Fibroblast of peridontal ligament (primary cell): ENCODE data around the gene C1GALT1.

Experiments
- DNase-seq: peaks from one replicate; pipeline ENCODE4 v3.0.0-alpha.2; 2010; ENCODE audit errors: extremely low read depth

The C1GALT1 gene

DNA sequence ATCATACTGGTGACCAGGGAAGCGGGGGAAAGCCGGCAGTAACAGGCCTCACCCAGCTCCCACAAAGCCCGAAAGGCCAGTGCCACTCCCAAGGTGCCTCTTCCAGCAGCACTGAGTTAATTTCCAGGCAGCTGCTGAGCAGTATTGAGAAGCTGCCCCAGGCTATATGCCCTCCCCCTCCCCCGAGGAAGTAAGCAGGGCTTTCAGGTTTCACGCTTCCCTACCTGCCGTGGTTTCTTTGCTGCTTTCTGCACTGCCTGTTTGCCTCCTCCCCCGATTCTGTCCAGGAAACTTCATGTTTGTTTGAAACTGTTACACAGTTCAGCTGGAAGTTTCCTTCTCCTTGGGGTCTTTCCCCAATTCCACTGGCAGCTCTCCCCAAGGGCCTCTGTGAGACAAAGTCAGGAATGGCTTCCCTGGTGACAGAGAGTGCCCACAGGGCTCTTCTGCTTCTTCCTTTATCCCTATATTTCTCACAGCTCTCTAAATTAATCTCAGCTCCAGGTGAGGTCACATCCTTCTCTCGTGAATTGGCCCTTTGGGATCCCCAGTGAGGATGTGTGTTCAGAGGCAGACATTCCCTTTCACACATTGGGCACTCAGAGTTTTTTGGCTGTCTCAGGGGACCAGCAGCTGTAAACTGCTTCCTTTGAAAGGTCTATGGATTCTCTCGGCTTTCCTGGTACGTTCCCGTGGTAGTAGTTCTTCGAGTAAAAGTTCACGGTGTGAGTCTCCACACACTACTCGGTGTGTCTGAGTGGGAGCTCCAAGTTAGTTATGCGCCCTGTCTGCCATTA lies 19.4 kb downstream of the C1GALT1 start:
- no peak for DNase-seq

DNA sequence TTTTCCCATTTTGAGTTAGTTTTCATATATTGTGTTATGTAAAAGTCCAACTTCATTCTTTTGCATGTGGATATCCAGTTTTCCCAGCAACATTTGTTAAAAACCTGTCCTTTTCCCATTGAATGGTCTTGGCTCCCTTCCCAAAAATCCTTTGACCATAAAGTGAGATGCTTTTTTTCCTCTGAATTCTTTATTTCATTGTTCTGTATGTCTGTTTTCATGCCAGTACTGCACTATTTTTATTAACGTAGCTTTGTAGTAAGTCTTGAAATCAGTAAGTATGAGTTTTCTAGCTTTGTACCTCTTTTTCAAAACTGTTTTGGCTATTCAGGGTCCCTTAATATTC lies 20.0 kb downstream of the C1GALT1 start:
- no peak for DNase-seq

DNA sequence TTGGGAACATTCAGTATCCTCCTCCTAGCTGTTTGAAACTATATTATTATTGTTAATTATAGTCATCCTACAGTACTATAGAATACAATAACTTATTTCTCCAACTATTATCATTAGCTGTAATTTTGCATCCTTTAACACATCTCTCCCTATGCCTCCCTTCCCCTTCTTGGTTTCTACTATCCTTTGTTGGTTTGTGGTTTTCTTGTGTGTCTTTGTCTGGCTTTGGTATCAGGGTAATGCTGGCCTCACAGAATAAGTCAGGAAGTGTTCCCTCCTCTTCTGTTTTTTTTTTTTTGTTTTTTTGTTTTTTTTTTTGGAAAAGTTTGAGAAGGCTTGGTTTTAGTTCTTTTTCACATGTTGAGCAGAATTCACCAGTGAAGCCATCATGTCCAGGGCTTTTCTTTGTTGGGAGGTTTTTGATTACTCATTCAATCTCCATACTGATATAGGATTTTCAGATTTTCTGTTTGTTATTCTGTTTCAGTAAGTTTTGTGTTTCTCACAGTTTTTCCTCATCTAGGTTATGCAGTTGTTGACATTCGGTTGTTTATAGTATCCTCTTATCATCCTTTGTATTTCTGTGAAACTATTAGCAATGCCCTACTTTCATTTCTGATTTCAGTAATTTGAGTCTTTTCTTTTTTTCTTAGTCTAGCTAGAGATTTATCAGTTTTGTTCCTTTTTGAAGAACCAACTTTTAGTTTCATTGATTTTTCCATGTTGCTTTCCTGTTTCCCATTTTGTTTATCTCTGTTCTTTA lies 21.6 kb downstream of the C1GALT1 start:
- DNase-seq = no peak

DNA sequence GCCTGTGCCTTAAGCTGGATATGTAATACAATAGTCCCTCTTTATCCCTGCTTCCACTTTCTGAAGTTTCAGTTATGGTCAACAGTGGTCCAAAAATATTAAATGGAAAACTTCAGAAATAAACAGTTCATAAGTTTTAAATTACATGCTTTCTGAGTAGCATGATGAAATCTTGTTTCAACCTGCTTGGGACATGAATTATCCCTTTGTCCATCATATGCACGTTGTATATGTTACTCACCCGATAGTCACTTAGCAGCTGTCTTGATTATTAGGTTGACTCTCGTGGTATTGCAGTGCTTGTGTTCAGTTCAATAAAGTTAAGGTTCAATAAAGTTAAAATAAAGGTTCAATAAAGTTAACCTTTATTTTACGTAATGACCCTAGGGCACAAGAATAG lies 25.5 kb downstream of the C1GALT1 start:
- peak; percentile 27 for DNase-seq

DNA sequence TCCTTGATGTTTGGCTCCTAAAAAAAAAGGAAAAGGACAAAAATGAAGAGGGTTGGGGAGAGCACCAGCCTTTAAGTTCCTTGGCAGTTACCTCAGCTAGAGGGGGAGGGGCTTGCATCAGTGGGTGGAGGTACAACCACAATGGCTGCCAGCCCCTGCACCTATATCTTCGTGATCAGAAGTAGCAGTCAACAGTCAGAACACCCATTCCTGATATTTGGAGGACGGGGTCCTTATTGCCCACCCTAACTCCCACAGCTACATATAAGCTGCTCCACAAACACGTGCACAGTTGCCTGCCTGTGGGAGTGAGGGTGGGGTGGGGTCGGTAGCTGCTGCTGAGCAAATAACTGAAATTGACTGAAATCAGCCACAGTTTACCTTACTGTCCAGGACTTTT lies 26.2 kb downstream of the C1GALT1 start:
- DNase-seq = no peak

DNA sequence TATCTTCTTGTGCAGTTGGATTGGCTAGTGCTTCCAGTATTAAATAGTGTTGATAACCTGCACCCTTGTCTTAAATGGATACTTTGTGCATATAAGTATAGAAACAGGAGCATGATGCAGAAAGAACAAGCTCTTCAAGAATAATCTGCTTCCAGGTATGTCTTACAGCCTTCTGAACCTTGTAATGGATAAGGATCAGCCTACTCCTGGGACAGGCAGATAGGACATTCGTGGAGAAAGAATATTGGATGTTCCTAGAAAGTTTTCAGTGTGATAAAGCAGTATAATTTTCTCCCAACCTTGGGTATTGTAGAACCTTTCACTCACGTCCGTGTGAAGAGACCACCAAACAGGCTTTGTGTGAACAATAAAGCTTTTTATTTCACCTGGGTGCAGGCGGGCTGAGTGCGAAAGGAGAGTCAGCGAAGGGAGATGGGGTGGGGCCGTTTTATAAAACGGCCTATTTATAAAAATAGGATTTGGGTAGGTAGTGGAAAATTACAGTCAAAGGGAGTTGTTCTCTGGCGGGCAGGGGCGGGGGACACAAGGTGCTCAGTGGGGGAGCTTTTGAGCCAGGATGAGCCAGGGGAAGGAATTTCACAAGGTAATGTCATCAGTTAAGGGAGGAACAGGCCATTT lies 27.2 kb downstream of the C1GALT1 start:
- no peak for DNase-seq

DNA sequence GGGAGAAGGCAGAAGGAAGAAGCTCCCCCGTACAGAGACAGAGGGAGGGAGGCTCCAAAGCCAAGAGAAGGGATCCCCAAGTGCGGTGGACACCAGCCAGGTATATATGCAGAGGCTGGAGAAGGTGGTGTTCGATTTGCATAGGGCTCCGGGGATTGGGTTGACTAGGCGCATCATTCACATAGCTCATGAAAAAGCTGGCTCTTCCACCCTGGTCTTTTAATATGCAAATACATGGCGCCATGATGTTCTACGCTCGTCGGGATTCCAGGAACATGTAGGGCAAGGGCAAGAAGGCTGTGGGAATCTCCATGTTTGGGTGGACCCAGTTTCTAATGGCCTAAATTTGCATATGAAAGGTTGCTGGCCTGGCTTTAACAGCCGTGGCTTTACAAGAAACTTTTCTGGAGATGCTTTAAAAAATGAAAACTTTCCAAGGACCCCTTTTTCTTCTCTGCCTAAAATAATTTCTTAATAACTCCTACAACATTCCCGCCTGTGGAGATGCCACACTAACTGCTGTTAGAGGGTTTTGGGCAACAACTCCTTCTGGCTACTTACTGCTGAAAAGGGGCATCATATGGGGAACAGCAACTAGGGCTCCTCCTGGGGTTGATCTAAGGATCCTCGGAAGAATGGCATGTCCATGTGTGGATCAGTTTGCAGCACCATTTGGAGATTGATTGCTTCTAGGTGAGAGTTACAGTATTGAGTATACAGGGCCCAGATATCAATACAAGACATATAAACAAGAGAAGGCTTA lies 28.3 kb downstream of the C1GALT1 start:
- no peak for DNase-seq

DNA sequence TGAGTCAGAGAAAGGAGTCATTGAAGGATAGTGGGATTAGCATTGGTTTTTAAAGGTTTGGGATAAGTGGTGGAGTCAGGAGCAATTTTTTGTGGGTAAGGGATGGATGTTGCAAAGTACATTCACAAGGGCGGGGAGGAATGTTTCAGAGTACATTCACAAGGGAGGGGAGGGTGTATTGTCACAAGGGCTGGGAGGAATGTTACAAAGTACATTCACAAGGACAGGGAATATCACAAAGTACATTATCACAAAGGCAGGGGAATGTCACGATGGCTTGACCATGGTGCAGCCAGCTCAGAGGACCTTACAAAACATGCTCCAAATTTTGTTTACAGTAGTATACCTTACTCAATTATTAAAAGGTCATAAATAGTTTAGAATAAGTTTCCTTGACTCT lies 30.3 kb downstream of the C1GALT1 start:
- no peak for DNase-seq

DNA sequence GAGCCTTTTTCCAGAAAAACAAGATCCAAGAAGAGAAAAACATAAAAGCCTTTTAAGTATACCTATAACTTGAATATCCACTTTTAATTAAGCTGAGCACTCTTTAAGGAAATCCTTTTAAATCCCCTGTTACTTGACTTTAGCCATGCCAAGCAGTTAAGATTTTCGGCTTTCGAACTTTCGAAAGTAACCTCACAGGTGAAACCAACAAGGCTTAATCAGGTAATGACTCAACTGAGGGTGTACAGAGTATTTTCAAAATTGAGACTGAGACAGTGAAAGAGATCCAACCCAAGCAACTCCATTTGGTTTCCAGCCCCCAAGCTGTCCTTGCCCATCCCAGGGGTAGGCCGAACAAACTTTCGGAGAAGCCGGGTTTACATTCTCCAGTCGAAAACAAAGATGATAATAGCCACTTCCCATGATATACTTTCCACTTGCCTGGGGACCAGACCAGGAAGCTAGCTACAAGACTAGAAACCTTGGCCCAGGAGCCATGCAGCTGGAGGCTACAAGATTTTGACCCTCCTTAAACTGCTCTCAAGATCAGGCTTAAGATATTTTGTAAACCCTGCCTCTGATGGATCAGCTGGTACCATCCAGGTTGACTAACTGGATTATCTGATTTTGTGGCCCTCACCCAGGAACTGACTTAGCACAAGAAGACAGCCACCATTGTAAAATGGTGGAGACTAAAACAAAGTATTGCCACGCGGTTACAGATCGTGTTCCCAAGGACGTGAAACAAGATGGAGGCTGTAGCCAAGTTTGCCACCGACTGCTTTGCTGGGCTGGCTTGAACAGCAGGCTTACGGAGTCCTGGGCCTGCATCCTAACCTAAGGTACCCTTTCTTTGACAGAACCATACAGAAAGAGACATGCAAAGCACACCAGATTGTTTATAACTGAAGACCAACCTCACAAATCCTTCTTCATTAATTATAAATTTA lies 32.3 kb downstream of the C1GALT1 start:
- no peak for DNase-seq

DNA sequence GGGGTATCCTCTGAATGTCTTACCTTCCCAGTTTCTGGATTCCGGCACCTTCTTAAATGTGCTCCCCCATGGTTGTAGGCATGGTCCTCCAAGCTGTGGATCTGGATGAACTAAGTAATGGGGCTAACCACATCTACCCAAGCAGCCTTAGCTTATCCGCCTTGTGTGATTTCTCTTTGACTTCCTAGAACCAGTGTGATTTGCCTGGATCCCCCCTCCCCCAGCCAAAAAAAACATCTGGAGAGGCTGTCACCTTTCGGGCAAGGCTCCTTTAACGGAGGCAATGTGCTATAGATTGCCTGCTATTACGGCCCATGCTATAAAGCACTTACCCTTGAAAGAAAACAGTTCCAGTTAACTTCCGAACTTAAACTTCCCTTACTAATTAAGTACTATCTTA lies 33.9 kb downstream of the C1GALT1 start:
- DNase-seq = no peak

DNA sequence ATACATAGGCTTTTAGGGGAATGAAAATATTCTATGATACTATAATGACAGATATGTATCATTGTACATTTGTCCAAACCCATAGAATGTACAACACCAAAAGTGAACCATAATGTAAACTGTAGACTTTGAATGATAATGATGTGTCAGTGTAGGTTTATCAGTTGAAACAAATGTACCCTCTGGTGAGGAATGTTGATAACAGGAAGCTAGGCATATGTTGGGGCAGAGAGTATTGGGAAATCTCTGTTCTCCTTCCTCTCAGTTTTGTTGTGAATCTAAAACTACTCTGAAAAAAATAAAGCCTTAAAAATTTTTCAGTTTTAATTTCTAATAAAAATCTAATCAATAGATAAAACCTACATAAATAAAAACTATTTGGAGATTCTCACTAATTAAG lies 36.9 kb downstream of the C1GALT1 start:
- no peak for DNase-seq

DNA sequence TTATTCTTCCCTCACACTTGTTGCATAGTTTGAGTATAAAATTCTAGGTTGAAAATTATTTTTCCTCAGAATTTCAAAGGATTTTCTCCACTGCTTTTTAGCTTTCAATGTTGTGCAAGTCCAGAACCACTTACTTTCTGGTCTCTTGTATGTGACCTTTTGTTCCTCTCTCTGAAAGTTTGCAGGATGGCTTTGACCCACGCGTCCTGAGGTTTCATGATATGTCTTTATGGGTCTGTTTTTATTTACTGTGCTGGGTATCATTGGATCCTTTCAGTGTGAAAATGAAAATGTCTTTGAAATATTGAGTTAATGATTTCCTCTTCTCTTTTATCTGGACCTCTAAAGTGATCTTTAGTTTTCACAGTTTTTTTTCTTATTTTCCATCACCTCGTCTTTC lies 38.5 kb downstream of the C1GALT1 start:
- peak; percentile 13 for DNase-seq

DNA sequence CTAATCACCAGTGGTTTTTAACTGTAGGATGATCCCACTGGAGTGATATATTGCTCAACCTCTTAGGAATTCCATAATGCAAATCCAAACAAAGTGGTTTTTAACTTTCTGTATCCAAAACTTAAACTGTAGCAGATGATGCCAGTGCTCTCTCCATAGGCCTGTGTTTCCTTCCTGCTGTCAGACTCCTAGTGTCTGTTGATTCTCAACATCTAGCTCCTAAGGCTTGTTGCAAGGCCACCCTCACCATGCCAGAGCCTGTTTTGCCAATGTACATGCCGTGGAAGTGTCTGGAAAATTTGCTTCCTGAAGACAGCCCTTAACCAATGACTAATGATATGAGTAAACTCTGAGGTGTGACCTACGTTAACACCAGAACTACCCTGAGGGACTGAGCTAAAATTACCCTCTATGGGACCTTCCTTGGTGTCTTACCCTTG lies 39.3 kb downstream of the C1GALT1 start:
- DNase-seq = peak; percentile 95

DNA sequence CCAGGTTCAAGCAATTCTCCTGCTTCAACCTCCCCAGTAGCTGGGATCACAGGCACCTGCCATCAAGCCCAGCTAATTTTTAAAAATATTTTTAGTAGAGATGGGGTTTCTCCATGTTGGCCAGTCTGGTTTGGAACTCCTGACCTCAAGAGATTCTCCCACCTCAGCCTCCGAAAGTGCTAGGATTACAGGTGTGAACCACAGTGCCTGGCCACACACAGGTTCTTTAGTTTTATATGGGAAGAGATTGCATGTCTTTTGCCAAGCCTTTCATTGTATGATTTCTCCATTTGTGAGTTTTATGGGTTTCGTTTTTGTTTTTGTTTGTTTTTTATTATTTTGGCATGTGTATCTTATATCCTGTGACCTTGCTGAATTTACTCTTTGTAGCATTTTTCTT lies 40.9 kb downstream of the C1GALT1 start:
- DNase-seq = no peak

DNA sequence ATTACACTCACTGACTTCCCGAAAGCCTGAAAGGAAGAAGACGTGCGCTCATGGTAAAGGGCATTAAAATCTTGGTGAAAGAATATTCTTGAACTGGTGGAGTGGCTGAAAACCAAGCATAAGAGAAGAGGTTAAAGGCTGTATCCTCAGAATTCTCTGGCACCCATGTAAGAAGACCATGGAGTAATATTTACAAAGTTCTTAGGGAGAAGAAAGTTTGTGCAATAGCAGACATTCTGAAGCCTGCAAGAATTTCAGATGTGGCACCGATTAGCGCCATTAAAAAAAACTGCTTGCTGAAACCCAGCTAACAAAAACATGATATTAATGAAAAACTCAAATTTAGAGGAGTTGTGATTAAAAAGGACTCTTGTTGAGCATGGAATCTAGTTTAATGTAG lies 44.1 kb downstream of the C1GALT1 start:
- peak; percentile 20 for DNase-seq

DNA sequence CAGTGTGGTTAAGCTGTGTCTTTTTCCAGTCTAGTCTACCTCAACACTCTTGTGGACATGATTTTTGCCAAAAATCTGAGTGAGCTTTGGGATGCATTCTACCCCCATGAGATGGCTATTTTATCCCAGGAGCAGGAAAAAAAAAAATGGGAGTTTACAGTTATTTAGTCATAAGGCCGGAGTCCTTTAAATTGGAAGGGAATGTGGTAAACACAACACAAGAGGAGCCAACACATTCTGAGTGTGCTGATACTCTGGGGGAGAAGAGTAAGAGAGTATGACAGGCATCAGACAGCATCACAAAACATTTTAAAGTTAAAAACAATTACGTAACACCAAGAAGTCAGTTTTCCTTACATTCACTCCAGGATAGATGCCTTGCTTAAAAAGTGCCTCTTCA lies 46.1 kb downstream of the C1GALT1 start:
- peak; percentile 66 for DNase-seq

DNA sequence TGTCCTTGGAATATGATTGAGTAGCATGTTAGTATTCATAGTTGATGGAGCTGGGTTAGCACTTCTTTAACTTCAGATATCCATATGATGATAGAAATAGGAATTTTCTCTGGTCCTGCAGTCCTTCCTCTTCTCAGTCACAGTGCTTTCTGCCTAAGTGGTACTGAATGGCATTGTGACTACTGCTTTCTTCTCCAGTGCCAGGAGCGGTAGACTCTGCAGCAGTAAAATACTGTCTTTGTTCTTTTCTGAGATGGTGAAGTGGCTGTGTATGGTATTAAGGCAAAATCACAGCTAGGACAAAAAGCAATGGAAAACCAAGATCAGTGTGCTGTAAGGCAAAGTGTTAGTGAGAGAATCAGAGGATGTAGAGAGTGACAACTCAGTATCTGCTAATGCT lies 46.6 kb downstream of the C1GALT1 start:
- peak; percentile 9 for DNase-seq

DNA sequence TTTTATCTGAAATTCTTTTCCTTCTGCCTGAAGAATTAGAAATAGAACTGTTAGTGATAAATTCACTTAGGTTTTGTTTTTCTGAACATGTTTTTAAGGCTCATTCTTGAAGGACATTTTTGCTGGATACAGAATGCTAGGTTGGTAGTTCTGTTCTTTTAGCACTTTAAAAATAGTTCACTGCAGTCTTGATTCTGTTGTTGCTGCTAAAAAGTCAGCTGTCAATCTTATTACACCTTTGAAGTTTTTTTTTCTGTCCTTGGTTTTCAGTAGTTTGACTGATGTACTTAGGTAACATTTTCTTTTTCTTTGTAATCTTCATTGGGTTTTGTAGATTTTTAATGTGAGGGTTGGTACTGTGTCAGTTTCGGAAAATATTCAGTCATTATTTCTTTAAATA lies 48.7 kb downstream of the C1GALT1 start:
- no peak for DNase-seq

DNA sequence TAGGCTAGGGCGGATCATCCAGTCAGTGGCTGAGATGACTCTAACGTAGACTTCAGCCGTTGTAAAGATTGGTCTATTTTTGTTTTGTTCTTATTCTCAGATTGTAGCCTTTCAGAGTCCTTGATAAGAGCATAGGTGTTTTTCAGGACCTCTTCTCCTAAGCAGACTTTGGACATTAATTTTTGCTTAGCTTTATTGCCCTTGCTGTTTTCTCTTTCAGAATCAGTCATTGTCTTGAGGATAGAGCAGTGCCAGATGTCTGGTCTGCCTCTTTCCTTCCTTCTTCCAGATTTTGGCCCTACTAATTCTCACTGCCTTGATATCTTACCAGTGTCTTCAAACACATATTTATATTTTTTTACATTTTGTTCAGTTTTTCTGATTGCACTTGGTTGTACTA lies 49.5 kb downstream of the C1GALT1 start:
- no peak for DNase-seq

DNA sequence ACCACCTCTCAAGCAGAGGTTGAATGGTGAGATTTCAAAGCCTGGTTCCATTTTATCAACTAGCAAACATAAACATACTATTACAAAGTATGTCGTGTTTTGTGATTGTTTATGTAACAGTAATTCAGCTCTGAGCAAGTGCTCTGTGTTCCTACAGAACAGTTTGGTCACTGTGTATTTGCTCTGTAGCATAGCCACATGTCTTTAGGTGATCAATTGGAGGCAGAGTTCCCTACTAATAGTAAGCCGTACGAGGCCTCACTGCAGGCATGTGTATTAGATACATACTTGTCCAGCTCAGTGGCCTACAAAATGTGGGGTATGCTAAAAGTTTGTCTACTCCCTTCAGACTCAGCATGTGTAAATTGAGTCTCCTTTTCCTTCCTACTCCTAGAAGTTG lies 53.0 kb downstream of the C1GALT1 start:
- DNase-seq = no peak

DNA sequence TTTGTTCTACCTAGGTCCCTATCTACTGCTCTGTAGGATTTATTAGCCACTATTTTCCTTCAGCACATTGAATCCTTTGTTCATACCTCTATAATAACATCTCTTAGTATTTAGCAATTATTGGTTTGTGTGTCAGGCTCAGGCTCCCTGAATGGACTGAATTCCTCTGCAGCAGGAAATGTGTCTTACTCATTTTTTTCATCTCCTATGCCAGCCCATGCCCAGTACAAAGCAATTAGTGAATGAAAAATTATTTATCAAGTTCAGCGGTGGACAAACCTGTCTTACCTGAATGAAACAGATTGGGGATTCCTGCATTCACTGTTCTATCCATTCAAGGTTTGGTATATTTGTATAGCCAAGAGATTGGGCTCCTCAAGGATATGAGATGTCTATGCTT lies 53.7 kb downstream of the C1GALT1 start:
- no peak for DNase-seq
